Kidney (tissue), 14 donors: ENCODE data around the gene MON1A. TPM values are rescaled to one million over a fixed set of nuclear protein-coding genes. Genes with fewer than 3 reads are reported as not detected.

ENCODE experiments used
- DNase-seq, 5 donors: peaks; one replicate each; pipeline ENCODE4 v3.0.0-alpha.2; 2013 to 2020
- FAIRE-seq: peaks from 2 replicates; lab custom pipeline; 2012; peaks lifted over from hg19 to GRCh38; lab: Jason Lieb, UNC
- H3K27ac ChIP-seq, 2 donors: one replicate each; pipeline ENCODE4 v1.7.0; 2013; ENCODE audit warnings: low read depth in 2 of 2, low read length in 2 of 2, inconsistent platforms in 1 of 2
- H3K27me3 ChIP-seq: one replicate; pipeline ENCODE4 v1.7.1; 2013; ENCODE audit warnings: low read length, inconsistent platforms; ENCODE audit not compliant: control insufficient read depth, insufficient read depth
- H3K36me3 ChIP-seq, 3 donors: one replicate each; pipeline versions ENCODE4 v1.7.0 to v1.7.1; 2013; ENCODE audit warnings: low read length in 3 of 3, control low read depth in 1 of 3, inconsistent platforms in 1 of 3; ENCODE audit not compliant: insufficient read depth in 3 of 3, control insufficient read depth in 2 of 3
- H3K4me1 ChIP-seq, 3 donors: one replicate each; pipeline versions ENCODE4 v1.7.0 to v1.7.1; 2013; ENCODE audit warnings: low read length in 3 of 3, inconsistent platforms in 1 of 3, low read depth in 1 of 3; ENCODE audit not compliant: control insufficient read depth in 2 of 3, insufficient read depth in 2 of 3
- H3K4me3 ChIP-seq, 3 donors: one replicate each; pipeline versions ENCODE4 v1.7.0 to v1.8.1; 2013; ENCODE audit warnings: low read length in 3 of 3, control low read depth in 1 of 3, inconsistent platforms in 1 of 3
- H3K9ac ChIP-seq, 3 donors: one replicate each; pipeline versions ENCODE4 v1.7.0 to v1.7.1; 2013; ENCODE audit warnings: low read length in 3 of 3, control low read depth in 1 of 3, inconsistent platforms in 1 of 3
- H3K9me3 ChIP-seq, 3 donors: one replicate each; pipeline versions ENCODE4 v1.7.0 to v1.7.1; 2013; ENCODE audit warnings: low read length in 3 of 3, control low read depth in 1 of 3, inconsistent platforms in 1 of 3; ENCODE audit not compliant: control insufficient read depth in 2 of 3, insufficient read depth in 1 of 3
- CTCF ChIP-seq: IDR thresholded peaks from 3 replicates; pipeline ENCODE4 v1.5.1; 2012; ENCODE audit warnings: mild to moderate bottlenecking, moderate library complexity, borderline replicate concordance; ENCODE audit not compliant: insufficient read depth; ENCODE audit errors: extremely low read depth
- intact Hi-C: fragments of 100-400 bp; cut with DNase I; formaldehyde crosslinking; loops from one replicate; pipeline ENCODE4 v1.11.1; 2022
- polyA plus RNA-seq: library from polyadenylated mRNA; stranded (reverse); fragments of 350-450 nt; fragmentation: Illumina TruSeq; extraction: RNeasy Lipid Tissue Mini Kit (QIAGEN cat#74804); gene quantifications from one replicate; pipeline ENCODE4 v1.2.3, GENCODE V29; 2014; ENCODE audit warnings: low read depth, low replicate concordance; ENCODE audit not compliant: insufficient read depth
- total RNA-seq: library from RNA; stranded (reverse); fragmentation: NEBNext Ultra II Directional; extraction: Animal tissue kit (Norgen Biotek cat#: 25700); gene quantifications from one replicate; pipeline ENCODE4 v1.2.1, GENCODE V29; 2021
- donor health status: control.
- donor health status: control.
- donor health status: control.
- donor health status: control.
- donor health status: control.
- donor health status: DM: yes; HTN: yes; CAD: no.
- donor health status: Normal renal cell carcinoma (clear cell type).

MON1A gene
- total and polyA plus RNA-seq, 2 donors from 2014 or later = 7.4 to 16.4 TPM

DNA sequence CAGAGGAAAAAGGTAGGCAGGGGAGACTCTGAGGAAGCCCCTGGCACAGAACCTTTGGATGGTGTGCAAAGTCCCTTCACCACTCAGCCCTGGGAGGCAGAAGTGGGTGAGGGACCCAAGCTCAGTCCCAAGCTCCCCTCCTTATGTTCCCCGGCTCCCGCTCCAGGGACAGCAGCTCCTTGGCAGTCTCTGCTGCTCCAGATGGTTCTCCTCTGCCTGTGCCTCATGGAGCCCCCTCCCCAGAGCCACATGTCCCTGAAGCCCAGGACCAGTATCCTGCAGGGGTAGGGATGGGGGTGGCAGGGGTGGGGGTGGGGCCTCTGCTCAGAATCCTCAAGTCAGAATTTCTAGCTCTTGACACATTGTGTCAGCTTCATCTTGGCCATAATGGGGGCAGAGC lies 51.9 kb downstream of the MON1A start:
- Histone ChIP-seq H3K27me3 (no peaks in the 10 kb centered on the region), H3K4me3 (no peak overlapping the region), H3K9ac (no peak overlapping the region), H3K9me3 (no peaks in the 10 kb centered on the region), H3K4me1 (no peaks in the 10 kb centered on the region), H3K36me3 (no peaks in the 10 kb centered on the region), H3K27ac (no peak overlapping the region)
- intact Hi-C loops = no loop called here
- no peak for TF ChIP-seq CTCF
- FAIRE-seq (no peak), DNase-seq (no peak)

DNA sequence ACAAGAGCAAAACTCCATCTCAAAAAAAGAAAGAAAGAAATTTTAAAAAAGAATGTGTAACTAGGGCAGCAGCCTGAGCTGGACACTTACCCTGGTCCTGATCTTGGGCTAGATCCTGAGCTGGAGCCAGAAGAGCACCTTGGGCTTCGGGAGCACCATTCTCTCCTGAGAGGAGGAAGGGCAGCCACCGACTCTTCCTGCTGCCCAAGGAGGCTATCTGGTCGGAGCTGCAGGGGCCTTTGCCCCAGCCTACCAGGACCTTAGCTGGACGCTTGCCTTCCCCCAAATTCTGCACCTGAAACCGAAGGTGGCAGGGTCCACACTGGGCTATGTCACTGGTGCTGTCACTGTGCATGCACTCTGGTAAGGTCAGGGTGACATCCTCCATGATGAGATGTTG lies 53.0 kb downstream of the MON1A start:
- H3K4me3 ChIP-seq = no peak overlapping the region
- H3K4me1 ChIP-seq = no peaks in the 10 kb centered on the region
- intact Hi-C loops = no loop called here
- no peaks in the 10 kb centered on the region for H3K36me3 ChIP-seq
- DNase-seq (no peak), FAIRE-seq (no peak)
- no peaks in the 10 kb centered on the region for H3K27me3 ChIP-seq
- H3K9me3 ChIP-seq = no peaks in the 10 kb centered on the region
- no peak overlapping the region for H3K9ac ChIP-seq
- no peak overlapping the region for H3K27ac ChIP-seq
- TF ChIP-seq CTCF = no peak

DNA sequence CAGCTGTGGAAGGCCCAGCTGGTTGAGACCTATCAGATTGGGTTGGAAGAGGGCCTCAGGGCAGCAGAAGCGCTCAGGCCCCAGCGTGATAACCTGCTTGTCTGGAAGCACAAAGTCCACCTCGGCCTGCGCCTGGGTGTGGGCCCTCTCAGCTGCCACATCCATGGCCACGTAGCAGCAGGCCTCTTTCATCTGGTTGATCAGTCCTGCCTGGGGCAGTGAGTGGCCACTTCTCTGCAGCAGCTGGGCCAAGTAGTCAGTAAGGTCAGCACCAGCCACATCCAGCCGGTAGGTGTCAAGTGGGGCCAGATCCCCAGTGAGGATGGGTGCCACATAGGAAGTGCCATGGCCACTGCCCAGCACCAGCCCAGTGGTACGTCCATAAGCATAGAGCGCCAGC lies 56.0 kb downstream of the MON1A start:
- H3K9ac ChIP-seq = no peak overlapping the region
- no peaks in the 10 kb centered on the region for H3K36me3 ChIP-seq
- intact Hi-C loops = no loop called here
- H3K9me3 ChIP-seq = no peaks in the 10 kb centered on the region
- FAIRE-seq = no peak
- no peaks in the 10 kb centered on the region for H3K4me1 ChIP-seq
- H3K27me3 ChIP-seq = peaks cover 5% of the 10 kb centered on the region
- no peak for TF ChIP-seq CTCF
- H3K27ac ChIP-seq = no peak overlapping the region
- no peak overlapping the region for H3K4me3 ChIP-seq
- DNase-seq = no peak

- H3K9ac ChIP-seq = no peak overlapping the region
- no peaks in the 10 kb centered on the region for H3K36me3 ChIP-seq
- no peaks in the 10 kb centered on the region for H3K4me1 ChIP-seq
- no peak for FAIRE-seq
- H3K9me3 ChIP-seq = no peaks in the 10 kb centered on the region
- intact Hi-C loops = no loop called here
- DNase-seq = peak in 1 of 5 donors; percentile 3
- TF ChIP-seq CTCF = no peak
- peaks cover 7% of the 10 kb centered on the region for H3K27me3 ChIP-seq
- H3K27ac ChIP-seq = no peak overlapping the region
- no peak overlapping the region for H3K4me3 ChIP-seq
Observed at GRCh38 chr3:49872801-49873281, 56.8 kb downstream of the MON1A start.
